Cardiac muscle cell (in vitro differentiated cells and primary cell): Measurements from ENCODE around the gene KRT7. TPM values are rescaled to one million over a fixed set of nuclear protein-coding genes. Genes with fewer than 3 reads are reported as not detected.
A peak's percentile ranks its signal among the peaks of the same experiment; 100 is the strongest.

Experiments
- DNase-seq, 2 donors: peaks; one replicate each; pipeline versions ENCODE4 v3.0.0 to v3.0.0-alpha.2; 2010 to 2017; ENCODE audit warnings: low read depth in 1 of 2, low spot score in 1 of 2
- H3K27ac ChIP-seq: fragments of 200-600 bp; sonication (generic); 2 replicates; pipeline ENCODE4 v1.5.1; 2016
- H3K27me3 ChIP-seq: fragments of 200-600 bp; sonication (generic); 2 replicates; pipeline ENCODE4 v1.6.0; 2016; ENCODE audit warnings: control low read depth
- H3K36me3 ChIP-seq: fragments of 200-600 bp; sonication (generic); 2 replicates; pipeline ENCODE4 v1.5.1; 2016; ENCODE audit warnings: control low read depth
- H3K4me1 ChIP-seq: fragments of 200-600 bp; sonication (generic); 2 replicates; pipeline ENCODE4 v1.8.1; 2017; ENCODE audit warnings: low read depth, mild to moderate bottlenecking, mixed run types
- H3K4me3 ChIP-seq: fragments of 200-600 bp; sonication (generic); 2 replicates; pipeline ENCODE4 v1.5.1; 2016; ENCODE audit warnings: mild to moderate bottlenecking
- H3K9me3 ChIP-seq: fragments of 200-600 bp; sonication (generic); 2 replicates; pipeline ENCODE4 v1.5.1; 2017; ENCODE audit warnings: low read depth, mild to moderate bottlenecking, control low read depth
- polyA plus RNA-seq: library from polyadenylated mRNA; unstranded; fragments of >200 nt; fragmentation: Nextera tagmentation; extraction: Ambion mirVana; gene quantifications from 2 replicates; pipeline ENCODE4 v1.2.1, GENCODE V29; 2016
- total RNA-seq: library from RNA; depleted of rRNA; stranded (reverse); fragments of >200 nt; gene quantifications from 2 replicates; pipeline ENCODE4 v1.2.3, GENCODE V29; 2016
- TF ChIP-seq, protein P1 (sequence below): IDR thresholded peaks from 2 replicates; pipeline ENCODE4 v1.5.1; 2012; ENCODE audit warnings: low read depth, mild to moderate bottlenecking, low read length

KRT7 gene
- total and polyA plus RNA-seq, 2 experiments from 2014 or later: 0.36 to 0.50 TPM

DNA sequence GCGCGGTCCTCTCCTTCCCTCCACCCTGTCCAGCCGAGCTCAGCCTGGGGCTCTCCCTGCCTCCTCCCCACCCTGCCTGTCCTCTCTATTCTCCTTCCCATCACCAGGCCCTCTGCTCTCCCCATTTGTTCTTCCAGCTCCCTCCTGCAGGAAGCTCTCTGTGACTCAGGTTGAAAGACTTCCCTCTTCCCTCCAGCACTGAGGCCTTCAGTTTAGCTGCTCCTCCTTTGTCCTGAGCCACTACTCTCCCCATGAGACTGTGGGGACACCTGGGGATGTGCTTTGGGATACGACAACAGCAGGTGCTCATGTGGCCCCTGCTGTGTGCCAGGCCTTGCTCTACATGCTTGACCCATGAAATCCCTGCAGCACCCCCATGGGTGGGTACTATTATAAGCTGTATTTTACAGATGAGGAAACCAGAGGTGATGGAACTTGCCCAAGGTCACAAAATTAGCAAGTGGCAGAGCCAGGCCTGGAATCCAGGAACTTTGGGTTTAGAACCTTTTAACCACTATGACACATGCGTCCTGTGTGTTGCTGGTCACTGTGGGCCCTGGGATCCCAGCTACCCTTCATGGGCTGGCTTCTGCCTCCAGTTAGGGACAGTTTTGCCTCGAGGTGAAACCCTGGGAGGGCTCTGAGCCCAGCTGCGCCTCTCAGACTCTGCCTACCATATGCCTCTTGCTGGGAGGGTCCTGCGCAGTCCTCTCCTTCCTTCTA lies 46.8 kb upstream of the KRT7 start:
- TF ChIP-seq, protein P1, sequence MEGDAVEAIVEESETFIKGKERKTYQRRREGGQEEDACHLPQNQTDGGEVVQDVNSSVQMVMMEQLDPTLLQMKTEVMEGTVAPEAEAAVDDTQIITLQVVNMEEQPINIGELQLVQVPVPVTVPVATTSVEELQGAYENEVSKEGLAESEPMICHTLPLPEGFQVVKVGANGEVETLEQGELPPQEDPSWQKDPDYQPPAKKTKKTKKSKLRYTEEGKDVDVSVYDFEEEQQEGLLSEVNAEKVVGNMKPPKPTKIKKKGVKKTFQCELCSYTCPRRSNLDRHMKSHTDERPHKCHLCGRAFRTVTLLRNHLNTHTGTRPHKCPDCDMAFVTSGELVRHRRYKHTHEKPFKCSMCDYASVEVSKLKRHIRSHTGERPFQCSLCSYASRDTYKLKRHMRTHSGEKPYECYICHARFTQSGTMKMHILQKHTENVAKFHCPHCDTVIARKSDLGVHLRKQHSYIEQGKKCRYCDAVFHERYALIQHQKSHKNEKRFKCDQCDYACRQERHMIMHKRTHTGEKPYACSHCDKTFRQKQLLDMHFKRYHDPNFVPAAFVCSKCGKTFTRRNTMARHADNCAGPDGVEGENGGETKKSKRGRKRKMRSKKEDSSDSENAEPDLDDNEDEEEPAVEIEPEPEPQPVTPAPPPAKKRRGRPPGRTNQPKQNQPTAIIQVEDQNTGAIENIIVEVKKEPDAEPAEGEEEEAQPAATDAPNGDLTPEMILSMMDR: no peak
- Histone ChIP-seq H3K27ac (no peak overlapping the region), H3K36me3 (no peaks in the 10 kb centered on the region), H3K4me3 (no peak overlapping the region), H3K4me1 (peaks cover 16% of the 10 kb centered on the region), H3K27me3 (peaks cover 2% of the 10 kb centered on the region), H3K9me3 (no peaks in the 10 kb centered on the region)
- DNase-seq: peak in 1 of 2 donors; percentile 82

DNA sequence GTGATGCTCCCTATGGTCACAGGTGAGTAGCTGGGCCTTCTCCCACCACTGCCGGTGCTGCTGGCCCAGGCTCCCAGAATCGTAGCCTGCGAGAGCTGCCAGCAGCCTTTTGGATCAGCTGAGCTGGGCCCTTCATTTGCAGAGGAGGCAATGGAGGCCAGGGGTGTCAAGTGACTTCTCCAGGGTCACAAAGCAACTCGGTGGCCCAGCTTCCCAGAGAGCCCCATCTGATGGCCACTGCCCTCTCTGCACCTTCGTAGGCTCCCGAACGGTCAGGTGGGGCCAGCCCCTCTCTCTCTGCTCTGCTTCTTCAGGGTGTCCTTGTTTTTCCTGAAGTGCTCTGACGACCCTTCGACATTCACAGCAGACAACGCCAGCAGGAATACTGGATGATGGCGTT lies 45.8 kb upstream of the KRT7 start:
- Histone ChIP-seq H3K27ac (no peak overlapping the region), H3K9me3 (no peaks in the 10 kb centered on the region), H3K27me3 (peaks cover 2% of the 10 kb centered on the region), H3K36me3 (no peaks in the 10 kb centered on the region), H3K4me3 (no peak overlapping the region), H3K4me1 (peaks cover 7% of the 10 kb centered on the region)
- TF ChIP-seq, protein P1: no peak
- no peak for DNase-seq

DNA sequence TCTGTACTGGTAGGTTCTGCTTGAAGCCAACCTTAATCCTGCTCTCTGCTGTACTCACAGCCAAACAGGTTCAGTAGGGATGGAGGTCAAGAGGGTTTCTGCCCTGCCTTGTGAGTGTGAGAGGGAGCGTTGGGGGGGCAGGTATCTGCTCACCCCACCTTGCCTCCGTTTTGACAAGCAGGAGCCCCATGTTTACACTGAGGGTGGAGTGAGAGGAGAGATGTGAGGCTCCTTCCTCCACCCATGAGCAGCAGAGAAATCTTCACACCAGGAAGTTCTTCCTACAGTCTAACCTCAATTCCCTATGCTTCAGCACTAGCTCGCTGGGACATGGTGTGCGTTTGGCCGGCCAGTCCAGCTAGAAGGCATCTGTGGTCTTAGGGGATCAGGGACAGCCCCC lies 45.4 kb upstream of the KRT7 start:
- peaks cover 7% of the 10 kb centered on the region for H3K4me1 ChIP-seq
- DNase-seq: no peak
- peaks cover 2% of the 10 kb centered on the region for H3K27me3 ChIP-seq
- TF ChIP-seq, protein P1: no peak
- H3K9me3 ChIP-seq: no peaks in the 10 kb centered on the region
- no peaks in the 10 kb centered on the region for H3K36me3 ChIP-seq
- no peak overlapping the region for H3K27ac ChIP-seq
- no peak overlapping the region for H3K4me3 ChIP-seq

DNA sequence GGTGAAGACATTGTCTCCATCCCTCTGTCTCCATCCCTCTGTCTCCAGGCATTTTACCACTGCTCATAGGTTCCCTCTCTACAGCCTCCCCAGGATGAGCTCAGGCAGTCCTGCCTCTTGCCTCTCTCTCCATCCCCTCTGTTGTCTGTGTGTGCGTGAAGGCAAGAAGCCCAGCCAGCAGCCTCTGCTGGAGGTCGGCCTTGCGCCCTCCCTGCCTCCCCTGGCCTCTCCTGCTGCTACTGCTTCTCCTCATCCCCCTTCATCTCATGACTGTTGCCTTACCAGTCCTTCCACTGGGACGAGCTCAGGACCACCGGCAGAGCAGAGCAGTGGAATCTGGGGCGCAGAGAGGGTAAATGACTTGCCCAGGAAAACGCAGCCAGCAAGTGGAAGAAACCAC lies 44.4 kb upstream of the KRT7 start:
- H3K36me3 ChIP-seq: no peaks in the 10 kb centered on the region
- peaks cover 10% of the 10 kb centered on the region for H3K4me1 ChIP-seq
- H3K27me3 ChIP-seq: peaks cover 2% of the 10 kb centered on the region
- no peak overlapping the region for H3K4me3 ChIP-seq
- no peak overlapping the region for H3K27ac ChIP-seq
- DNase-seq: no peak
- H3K9me3 ChIP-seq: no peaks in the 10 kb centered on the region
- TF ChIP-seq, protein P1: no peak

DNA sequence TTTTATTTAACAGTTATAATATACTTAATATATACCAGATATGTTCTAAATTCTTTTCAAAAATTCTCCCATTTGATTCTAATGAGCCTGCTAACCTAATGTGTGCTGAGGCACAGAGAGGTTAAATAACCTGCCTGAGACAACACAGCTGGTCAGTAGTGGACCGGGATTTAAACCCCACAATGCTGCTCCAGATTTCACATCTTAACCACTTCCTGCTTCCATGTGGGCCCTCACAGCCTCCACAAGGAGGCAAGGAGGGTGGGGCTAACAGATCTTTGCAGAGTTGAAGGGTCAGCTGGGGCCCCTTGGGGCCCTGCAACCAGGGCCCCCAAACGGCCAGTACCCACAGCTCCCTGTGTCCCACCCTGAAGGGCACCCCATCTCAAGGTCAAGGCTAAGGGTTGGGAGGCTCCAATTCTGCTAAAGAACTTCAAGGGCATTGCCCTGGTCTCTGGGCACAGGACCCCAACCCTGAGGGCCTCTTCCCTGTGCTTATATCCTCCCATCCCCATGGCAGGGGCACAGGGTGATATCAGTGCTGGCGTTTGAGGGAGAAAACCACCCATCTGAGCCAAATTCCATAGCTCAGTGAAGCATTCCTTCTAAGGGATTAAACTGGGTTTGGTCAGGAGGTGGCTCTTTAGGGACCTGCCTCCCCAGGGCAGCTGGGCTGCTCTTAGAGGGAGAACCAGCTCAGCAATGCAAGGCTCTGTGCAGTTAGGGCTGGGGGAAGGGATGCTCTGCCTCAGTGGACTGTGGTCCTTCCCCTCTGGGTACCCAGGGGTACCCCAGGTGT lies 43.5 kb upstream of the KRT7 start:
- Histone ChIP-seq H3K4me3 (no peak overlapping the region), H3K4me1 (peaks cover 19% of the 10 kb centered on the region), H3K36me3 (no peaks in the 10 kb centered on the region), H3K9me3 (no peaks in the 10 kb centered on the region), H3K27me3 (peaks cover 2% of the 10 kb centered on the region), H3K27ac (no peak overlapping the region)
- TF ChIP-seq, protein P1: no peak
- peak in 1 of 2 donors; percentile 73 for DNase-seq
